ENCODE data around the gene NLN. TPM values are rescaled to one million over a fixed set of nuclear protein-coding genes. Genes with fewer than 3 reads are reported as not detected.
"Not testable (repeated sequence)": the region's sequence is repeated elsewhere in the genome, so short reads cannot be mapped to it uniquely, and the experiment has no call there.

The NLN gene
- total RNA-seq, 1 experiment from 2014 or later, result 31.4 TPM

- in situ Hi-C loops (cut with HindIII; ENCODE audit: low pct_unique_long_range_greater_than_20kb, low sequenced_read_pairs), result no loop called here
Observed at GRCh38 chr5:65868509-65868908, 146.5 kb downstream of the NLN start.

DNA sequence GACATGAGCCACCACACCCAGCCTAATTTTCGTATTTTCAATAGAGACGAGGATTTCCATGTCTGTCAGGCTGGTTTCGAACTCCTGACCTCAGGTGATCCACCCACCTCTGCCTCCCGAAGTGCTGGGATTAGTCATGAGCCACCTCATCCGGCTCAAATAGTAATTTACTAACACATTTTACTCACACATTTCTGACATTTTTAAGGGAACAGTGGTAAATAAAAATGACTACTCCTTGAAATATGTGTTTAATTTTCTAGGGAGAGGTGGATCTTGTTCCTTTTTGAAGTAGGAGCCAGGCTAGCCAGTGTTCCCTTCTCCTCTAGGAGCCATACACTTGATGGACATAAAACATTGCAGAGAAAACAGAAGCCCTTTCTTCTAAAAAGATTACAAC lies 149.2 kb downstream of the NLN start:
- no peak for DNase-seq (ENCODE audit: low read depth, low spot score)
- in situ Hi-C loops (cut with HindIII; ENCODE audit: low pct_unique_long_range_greater_than_20kb, low sequenced_read_pairs), result no loop called here

More at GRCh38 chr5:65868509-65868908, 146.5 kb downstream of the NLN start:
- DNase-seq (ENCODE audit: low read depth, low spot score), result no peak

DNA sequence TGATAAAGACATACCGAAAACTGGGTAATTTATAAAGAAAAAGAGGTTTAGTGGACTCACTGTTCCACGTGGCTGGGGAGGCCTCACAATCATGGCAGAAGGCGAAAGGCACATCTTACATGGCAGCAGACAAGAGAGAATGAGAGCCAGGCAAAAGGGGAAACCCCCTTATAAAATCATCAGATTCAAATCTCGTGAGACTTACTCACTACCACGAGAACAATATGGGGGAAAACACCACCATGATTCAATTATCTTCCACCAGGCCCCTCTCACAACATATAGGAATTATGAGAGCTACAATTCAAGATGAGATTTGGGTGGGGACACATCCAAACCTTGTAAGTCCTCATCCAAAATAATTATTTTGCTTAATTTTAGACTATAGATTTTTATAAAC lies 149.8 kb downstream of the NLN start:
- DNase-seq (ENCODE audit: low read depth, low spot score); in situ Hi-C loops (cut with HindIII; ENCODE audit: low pct_unique_long_range_greater_than_20kb, low sequenced_read_pairs): not testable (repeated sequence)

GRCh38 chr5:65873181-65873750 lies 151.3 kb downstream of the NLN start:
- DNase-seq (ENCODE audit: low read depth, low spot score), result no peak
- in situ Hi-C loops (cut with HindIII; ENCODE audit: low pct_unique_long_range_greater_than_20kb, low sequenced_read_pairs), result no loop called here

DNA sequence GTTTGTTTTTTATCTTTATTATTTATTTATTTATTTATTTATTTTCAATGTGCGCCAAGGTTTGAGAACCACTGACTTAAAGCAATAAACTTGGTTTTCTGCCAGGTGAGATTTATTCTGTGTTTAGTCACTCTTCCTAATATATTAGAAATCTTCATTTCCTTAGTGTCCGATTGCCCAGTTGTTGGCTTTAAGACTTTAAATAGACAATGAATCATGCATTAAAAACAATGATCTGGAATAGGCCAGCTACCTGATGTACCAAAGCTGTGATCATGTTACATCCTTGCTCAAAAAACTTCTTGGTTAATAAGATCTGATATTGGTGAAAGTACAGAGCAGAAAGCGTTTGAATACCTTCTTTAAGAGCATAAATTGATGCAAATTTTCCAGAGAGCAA lies 152.2 kb downstream of the NLN start:
- DNase-seq (ENCODE audit: low read depth, low spot score), result no peak
- in situ Hi-C loops (cut with HindIII; ENCODE audit: low pct_unique_long_range_greater_than_20kb, low sequenced_read_pairs), result no loop called here

DNA sequence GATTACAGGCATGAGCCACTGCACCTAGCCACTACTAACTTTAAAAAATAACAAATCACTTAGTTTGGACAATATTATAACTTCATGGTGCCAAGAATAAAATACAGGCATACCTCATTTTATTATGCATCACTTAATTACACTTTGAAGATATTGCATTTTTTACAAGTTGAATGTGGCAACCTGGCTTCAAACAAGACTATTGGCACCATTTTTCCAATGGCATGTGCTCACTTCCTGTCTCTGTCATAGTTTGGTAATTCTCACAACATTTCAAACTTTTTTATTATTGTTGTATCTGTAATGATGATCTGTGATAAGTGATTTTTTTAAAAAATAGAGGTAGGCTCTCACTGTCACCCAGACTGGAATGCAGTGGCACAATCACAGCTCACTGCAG lies 154.5 kb downstream of the NLN start:
- in situ Hi-C loops (cut with HindIII; ENCODE audit: low pct_unique_long_range_greater_than_20kb, low sequenced_read_pairs), result no loop called here
- no peak for DNase-seq (ENCODE audit: low read depth, low spot score)

DNA sequence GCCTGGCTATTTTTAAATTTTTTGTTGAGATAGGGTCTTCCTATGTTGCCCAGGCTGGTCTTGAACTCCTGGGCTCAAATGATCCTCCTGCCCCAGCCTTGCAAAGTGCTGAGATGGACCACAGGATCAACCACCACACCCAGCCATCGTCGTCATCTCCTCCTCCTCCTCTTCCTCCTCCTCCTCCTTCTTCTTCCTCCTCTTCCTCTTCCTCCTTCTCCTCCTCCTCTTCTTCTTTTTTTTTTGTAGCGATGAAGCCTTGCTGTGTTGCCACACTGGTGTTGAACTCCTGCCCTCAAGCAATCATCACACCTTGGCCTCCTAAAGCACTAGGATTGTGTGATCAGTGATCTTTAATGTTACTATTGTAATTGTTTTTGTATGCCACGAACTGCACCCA lies 155.0 kb downstream of the NLN start:
- in situ Hi-C loops (cut with HindIII; ENCODE audit: low pct_unique_long_range_greater_than_20kb, low sequenced_read_pairs), result no loop called here
- no peak for DNase-seq (ENCODE audit: low read depth, low spot score)

Other genes starting within 250 kb of the NLN start
- gene ADAMTS6, start 240.3 kb upstream of the NLN start, total RNA-seq (2014; rRNA removed; shearing (Covaris generic)), result 4.3 and 4.5 TPM in 2 replicates
- gene CENPK, start 159.0 kb upstream of the NLN start, total RNA-seq (2014; rRNA removed; shearing (Covaris generic)), result 25.5 and 28.2 TPM in 2 replicates
- gene PPWD1, start 158.9 kb upstream of the NLN start, total RNA-seq (2014; rRNA removed; shearing (Covaris generic)), result 33.2 and 38.4 TPM in 2 replicates
- gene TRIM23, start 97.9 kb upstream of the NLN start, total RNA-seq (2014; rRNA removed; shearing (Covaris generic)), result 16.5 and 19.7 TPM in 2 replicates
- gene SHLD3, start 97.2 kb upstream of the NLN start, total RNA-seq (2014; rRNA removed; shearing (Covaris generic)), result 5.3 TPM in 2 replicates
- gene TRAPPC13, start 97.2 kb upstream of the NLN start, total RNA-seq (2014; rRNA removed; shearing (Covaris generic)), result 31.6 and 33.9 TPM in 2 replicates
- 11.1 and 12.0 TPM in 2 replicates for gene SGTB, start 96 bp upstream of the NLN start, total RNA-seq (2014; rRNA removed; shearing (Covaris generic))
- gene ERBIN, start 204.4 kb downstream of the NLN start, total RNA-seq (2014; rRNA removed; shearing (Covaris generic)), result 101 and 115 TPM in 2 replicates